NCI-H748 treated with DMSO at 0.1 percent for 48 hours (cell line): ENCODE measurements around the gene P2RX5.

ENCODE experiments used
- DNase-seq: peaks from one replicate; lab custom pipeline; 2025; lab: John Stamatoyannopoulos, UW

Gene P2RX5

DNA sequence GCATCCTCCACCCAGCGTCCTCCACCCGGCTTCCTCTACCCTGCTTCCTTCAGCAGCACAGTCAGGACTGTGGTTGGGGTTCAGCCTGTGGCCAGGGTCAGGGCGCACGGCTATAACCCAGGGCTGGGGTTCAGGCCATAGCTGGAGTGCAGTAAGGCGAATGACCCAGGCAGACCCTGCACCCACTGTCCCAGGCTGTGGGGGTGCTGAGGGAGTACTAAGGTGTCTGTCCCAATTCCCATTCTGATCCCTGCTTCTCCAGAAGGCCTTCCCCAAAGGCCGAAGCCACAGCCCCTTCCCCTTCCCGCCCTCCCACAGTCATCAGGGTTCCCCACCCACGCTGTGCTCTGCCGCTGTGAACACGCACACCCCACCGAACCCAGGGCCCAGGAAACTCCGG is 14.9 kb downstream of the P2RX5 start:
- no peak for DNase-seq

DNA sequence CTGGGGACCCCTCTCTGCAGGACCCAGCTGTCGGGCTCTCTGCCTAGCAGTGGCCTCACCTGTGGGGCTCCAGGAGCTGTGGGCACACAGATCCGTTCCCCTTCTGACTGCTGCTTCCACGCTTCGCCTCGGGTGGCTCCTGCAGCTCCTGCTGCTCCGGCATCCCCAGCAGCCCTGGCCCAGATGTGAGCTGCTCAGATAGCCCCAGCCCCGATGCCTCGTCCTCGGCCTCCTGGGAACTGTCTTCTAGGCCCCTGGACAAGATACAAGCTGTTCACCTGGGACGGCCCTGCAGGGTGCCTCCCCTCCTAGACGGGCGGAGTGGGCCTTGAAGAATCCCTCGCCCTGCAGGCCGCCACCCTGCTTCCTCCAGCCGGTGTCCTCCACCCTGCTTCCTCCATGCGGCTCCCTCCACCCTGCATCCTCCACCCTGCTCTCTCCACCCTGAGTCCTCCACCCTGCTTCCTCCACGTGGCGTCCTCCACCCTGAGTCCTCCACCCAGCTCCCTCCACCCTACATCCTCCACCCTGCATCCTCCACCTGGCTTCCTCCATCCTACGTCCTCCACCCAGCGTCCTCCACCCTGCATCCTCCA is 16.3 kb downstream of the P2RX5 start:
- DNase-seq, result no peak

GRCh38 chr17:3678821-3679530 is 17.0 kb downstream of the P2RX5 start:
- no peak for DNase-seq

- DNase-seq, result no peak
Measured at GRCh38 chr17:3678095-3678820, 17.7 kb downstream of the P2RX5 start.

GRCh38 chr17:3675886-3676285 is 20.1 kb downstream of the P2RX5 start:
- no peak for DNase-seq

DNA sequence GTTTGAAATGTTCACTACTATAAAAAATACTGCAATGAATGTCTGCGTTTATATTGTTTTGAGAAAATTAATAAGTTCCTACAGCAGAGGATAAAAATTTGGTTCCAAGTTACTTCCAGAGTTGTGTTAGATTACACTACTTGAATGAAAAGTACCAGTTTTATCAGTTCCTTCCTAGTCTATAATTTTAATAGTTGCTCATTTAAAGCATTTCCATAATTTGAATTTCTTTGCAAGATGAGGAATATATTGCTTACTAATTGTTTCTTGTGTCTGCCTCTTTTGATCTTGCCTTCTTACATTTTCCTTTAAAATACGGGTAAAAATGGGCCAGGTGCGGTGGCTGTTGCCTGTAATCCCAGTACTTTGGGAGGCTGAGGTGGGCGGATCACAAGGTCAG is 23.4 kb downstream of the P2RX5 start:
- DNase-seq, result no peak

DNA sequence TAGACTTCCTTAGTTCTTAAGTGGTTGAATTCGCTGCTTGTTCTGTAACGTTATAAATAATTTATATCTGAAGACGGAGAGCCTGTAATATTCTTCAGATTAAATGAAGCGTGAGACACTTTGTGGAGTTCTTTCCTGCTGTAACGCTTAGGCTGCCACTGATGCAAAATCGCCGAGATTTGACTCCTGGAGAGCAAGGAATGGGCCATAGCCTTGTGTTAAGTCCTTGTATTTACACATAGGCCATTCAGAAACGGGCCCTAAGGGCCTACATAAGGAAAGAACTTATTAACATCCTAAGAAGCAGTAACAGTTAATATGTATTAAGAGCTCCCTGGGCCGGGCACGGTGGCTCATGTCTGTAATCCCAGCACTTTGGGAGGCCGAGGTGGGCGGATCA is 26.4 kb downstream of the P2RX5 start:
- no peak for DNase-seq

DNA sequence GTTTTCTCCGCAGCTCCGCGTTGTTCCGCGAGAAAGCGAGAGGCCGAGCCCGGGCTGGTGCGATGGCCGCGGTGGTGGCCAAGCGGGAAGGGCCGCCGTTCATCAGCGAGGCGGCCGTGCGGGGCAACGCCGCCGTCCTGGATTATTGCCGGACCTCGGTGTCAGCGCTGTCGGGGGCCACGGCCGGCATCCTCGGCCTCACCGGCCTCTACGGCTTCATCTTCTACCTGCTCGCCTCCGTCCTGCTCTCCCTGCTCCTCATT is 26.9 kb downstream of the P2RX5 start:
- no peak for DNase-seq

- peak; percentile 99 for DNase-seq
Measured at GRCh38 chr17:3668279-3669084, 27.5 kb downstream of the P2RX5 start, which contains the start of the genes EMC6 and TAX1BP3. Gene EMC6, plus strand, starts transcription at chr17:3668812. Its CDS starts 335 bp downstream, at chr17:3669147. Gene TAX1BP3, minus strand, starts transcription at chr17:3668578. Its CDS starts 52 bp downstream, at chr17:3668526.

DNA sequence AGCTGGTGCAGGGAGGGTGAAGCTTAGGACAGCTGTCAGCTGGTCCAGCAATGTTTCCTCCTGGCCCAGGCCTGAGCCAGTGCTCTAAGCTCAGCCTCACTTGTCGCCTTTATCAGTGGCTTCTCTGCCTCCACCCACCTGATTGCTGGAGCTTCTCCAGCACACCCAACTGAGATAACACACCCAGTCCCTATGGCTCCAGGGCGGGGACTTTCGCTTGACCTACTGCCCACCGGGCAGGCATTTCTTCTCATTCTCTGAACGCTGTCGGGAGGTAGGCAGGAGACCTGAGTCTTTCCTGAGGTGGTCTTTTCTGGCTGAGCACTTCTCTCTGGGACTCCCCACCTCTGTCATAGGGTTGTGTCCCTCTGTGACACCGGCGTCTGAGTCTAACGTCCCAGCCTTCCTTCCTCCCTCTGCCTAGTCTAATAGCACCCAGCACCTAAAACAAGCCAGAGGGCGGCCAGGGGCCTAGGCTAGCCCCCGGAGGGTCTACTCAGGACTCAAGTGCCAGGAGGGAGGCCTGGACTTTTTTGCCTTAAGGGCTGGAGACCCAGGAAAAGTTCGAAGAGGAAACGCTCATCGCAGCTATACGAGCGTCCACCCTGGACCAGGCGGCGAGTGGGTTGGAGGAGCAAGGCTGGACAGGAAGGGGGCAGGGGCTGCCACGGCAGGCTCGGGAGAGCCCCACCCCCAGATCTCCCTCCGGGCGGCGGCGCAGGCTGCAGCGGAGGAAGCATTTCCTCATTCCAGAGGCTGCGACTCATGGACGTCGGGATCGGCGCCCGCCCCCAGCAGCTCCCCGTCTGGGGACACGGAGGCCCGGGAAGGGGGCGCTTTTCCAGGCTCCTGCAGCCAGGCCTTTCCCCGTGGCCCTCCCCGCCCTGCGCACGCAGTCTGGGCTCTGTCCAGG is 28.3 kb downstream of the P2RX5 start:
- DNase-seq, result peak; percentile 46

GRCh38 chr17:3666516-3666915 is 29.4 kb downstream of the P2RX5 start:
- DNase-seq, result no peak

- no peak for DNase-seq
Measured at GRCh38 chr17:3665834-3666233, 30.1 kb downstream of the P2RX5 start.

DNA sequence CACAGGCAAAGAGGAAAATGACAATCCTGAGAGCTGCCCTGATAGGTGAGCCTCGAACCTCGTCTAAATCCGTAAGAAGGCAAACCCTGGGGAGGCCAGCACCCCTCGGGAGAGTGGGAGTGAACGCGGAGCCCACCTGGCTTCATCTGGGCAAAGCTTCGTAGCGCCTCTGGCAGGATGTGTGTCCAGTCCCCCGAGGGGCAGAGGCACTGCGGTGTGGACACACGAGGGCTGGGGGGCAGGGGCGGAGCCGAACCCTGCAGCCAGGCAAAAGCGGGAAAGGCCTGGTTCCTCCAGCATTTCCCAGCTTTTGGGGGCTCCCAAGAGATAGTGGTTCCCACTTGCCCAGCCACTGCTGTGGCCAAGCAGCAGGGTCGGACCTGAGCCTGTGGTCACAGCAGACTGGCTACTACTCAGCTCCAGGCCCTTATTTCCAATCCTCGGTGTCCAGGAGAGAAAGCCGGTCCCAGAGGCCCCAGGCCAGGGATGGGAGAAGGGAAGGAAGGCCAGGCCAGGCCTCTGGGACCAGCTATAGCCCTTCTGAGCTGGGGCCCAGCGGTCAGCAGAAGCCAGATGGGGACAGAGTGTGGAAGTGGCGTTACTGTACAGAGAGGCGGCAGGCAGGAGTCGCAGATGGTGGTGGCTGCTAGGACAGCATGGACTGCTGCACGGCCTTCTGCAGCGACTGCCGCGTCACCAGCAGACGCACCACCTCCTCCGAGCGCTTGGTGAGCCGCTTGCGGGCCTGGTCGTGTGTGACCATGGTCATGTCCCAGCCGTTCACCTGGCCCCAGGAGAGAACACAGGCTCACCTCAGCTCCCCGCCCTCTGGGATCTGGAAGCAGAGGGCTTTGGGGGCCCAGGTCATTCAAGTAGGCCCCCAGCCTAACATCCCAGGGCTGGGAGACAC is 32.6 kb downstream of the P2RX5 start:
- DNase-seq, result no peak

- DNase-seq, result no peak
Measured at GRCh38 chr17:3660311-3660891, 35.6 kb downstream of the P2RX5 start.

DNA sequence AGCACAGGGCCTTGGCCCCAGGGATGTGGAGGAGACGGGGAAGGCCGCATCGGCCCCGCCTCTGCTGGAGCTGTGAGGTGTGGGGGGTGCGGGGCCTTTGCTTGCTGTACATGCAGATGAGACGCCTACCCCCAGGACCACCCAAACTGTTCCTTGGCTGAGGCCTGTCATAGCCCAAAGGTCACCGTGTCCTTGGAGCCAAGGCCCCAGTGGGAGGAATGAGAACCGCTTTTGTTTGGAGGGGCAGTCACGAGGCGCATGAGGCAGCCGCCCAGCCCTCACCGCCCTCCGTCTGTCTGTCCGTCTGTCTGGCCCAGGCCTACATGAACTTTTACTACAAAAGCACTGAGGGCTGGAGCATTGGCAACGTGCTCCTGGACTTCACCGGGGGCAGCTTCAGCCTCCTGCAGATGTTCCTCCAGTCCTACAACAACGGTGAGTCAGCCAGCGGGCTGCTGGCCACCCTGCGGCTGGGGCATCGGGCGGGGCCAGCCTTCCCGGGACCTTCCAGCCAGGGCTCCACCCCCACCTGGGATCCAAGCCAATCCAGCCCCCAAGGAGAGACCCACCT is 36.3 kb downstream of the P2RX5 start:
- no peak for DNase-seq

GRCh38 chr17:3658784-3659449 is 37.0 kb downstream of the P2RX5 start:
- DNase-seq, result no peak

GRCh38 chr17:3657874-3658783 is 37.8 kb downstream of the P2RX5 start:
- DNase-seq, result no peak

- DNase-seq, result no peak
Measured at GRCh38 chr17:3657588-3657869, 38.4 kb downstream of the P2RX5 start.
